HG03354 (cell line): Measurements from ENCODE around the gene YY2.
"Not testable (repeated sequence)": the region's sequence is repeated elsewhere in the genome, so short reads cannot be mapped to it uniquely, and the experiment has no call there.

Source experiments
- ATAC-seq: cut with Tn5 transposase; IDR thresholded peaks from one replicate; pipeline ENCODE4 v1.9.1; 2021; ENCODE audit warnings: mild to moderate bottlenecking; ENCODE audit not compliant: unreplicated experiment, poor library complexity, severe bottlenecking

The YY2 gene

DNA sequence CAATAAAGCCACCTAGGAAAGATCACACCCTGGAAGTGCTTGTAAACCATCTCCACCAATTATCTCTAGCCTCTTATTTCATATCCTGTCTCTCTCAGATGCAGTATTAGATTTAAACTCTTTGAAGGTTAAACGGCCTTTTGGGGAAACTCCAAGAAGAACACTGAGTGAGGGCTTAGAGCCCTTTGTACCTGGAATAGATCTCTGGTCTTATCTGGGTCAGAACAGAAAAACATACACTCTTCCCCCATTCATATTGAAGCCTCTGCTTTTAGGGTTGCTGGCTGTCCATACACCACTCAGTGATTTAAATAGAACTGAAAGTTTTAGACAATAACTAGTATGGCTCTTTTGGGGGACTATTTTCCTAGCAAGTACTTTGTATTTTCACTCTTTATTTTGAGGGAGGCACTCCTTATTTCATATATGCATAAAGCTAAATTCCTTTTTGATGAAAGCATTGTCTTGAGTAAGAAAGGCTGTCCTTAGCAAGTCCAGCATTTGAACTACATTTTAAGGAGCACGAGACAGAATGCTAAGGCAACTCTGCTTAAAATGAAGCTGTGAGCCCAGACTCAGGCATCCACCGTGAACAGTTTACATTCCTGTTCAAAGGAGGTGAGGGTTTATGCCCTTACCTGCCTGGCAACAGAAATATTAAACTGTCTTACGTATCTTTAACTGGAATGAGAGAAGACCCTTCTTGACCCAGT is 17.4 kb downstream of the YY2 start:
- no peak for ATAC-seq

DNA sequence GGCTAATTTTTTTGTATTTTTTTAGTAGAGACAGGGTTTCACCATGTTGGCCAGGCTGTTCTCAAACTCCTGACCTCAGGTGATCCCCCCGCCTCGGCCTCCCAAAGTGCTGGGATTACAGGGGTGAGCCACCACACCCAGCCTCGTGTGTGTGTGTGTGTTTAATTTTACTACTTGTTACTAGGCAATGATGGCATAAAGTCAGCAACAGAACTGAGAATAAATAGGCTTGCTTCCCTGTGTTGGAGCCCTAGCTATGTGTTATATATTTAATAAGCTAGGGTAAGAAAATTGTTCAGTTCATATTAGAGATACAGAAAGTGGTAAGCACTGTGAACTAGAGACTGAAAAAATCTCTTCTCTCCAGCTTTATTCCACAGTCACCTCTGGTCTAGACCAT is 18.4 kb downstream of the YY2 start:
- ATAC-seq = not testable (repeated sequence)

DNA sequence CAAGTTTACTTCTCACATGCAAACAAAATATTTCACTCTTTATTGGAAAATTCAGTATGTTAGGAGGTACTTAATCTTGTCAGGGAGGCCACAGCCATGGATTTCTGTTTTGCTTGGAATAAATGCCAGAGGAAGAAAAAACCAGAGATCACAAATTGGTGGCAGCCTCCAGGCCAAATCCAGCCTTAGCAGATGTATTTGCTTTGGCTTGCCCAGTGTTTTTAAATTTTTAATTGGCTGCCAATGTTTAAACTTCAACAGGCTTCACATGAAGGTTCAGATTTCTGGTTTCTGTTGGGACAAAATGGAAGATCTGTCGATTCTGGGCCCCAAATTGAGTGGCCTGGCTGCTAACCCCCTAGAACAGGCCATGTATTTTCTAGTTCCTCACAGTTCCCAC is 19.2 kb downstream of the YY2 start:
- ATAC-seq = no peak

DNA sequence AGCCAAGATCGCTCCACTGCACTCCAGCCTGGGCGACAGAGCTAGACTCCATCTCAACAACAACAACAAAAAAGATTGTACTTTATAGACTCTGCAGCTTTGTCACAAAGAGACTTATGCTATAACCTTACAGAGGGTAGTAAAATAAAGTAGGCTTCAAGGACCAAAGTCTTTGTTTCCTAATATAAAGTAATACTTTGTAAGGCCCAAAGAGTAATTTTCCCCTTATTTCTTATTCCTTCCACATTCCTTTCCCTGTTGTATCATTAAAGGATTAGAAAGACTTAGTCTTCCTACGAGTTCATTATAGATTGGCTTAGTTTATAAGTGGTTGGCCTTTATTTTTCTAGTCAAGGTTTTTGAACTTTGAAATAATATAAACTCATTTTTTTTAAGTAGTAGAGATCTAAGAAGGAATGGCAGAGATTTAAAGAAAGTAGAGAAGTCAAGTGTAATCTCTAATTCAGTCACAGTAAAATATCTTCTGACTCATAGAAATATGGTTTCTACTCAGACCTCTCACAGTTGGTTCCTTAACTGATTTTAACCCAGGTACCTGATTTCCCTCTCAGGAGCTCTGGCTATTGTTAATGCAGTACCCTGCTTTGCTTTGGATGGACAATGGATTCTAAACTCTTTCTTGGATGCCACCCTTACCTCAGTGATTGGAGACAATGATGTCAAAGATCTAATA is 26.2 kb downstream of the YY2 start:
- ATAC-seq = no peak

DNA sequence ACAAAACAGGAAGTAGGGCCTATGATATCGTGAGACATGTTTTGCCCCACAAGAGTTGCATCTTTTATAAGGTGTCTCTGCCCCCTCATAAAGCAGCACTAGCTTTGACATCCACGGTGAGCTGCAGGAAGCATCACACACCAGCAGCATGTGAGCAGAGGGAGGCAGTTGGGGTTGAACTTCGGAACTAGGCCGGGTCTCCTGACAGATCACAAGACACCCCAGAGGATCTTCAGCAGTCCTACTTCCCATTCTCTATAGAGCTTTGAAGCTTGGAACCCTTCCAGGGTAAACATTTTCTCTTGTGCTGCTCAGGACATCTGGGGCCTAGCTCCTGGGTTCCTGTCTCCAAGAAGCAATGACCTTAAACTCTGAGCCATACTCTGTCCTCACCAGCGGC is 27.5 kb downstream of the YY2 start:
- no peak for ATAC-seq

DNA sequence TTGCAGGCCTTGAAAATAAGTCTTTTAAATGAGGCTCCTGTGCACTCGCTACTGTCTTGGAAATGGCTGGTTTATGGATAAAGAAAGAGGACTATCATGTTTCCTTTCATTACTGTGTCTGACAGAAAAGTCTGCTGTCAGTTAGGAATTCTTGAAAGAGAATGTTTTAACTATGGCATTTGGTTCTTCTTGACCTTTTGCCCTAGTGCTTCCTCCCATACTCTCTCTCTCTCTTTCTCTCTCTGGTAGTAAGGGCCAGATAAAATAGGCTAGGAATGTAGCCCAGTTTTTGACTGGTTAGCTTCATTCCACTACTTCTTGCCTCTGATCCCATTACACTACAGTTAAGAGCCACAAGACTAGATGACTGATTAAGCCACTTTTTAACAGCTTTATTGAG is 29.8 kb downstream of the YY2 start:
- no peak for ATAC-seq

DNA sequence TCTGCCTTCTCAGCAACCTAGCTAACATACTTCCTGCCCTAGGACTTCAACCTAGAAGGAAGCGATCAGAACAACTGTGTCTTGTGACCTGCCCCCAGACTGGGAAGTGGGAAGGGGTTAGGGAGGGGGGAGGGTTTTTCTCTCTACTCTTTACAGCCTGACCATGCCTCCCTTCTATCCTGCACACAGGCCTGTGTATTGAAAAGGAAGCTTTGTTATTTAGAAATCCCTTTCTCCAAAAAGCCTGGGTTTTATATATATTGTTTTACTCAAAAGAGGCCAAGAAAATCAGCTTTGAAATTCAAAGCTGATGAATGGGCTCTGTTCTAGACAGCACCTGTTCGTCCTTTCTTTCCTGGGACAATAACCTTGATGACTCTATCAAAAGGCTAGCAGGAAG is 49.5 kb downstream of the YY2 start:
- ATAC-seq = no peak

DNA sequence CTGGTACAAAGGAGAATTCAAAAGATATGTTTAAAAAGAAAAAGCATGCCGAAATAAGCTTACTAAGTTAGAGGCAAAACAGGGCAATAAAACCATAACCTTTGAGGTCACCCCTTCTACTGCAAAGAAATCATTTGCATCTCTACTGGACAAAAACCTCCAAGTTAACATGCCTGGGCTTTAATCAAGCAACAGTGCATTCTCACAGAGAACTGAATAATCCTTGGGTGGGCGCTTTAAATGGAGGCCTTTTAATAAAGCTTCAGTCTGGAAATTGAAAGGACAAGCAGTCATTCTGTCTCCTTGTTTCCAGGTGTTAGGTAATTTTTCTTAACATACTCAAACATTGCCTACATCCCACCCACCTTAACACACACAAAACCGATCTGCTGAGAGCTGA is 50.2 kb downstream of the YY2 start:
- ATAC-seq = no peak

DNA sequence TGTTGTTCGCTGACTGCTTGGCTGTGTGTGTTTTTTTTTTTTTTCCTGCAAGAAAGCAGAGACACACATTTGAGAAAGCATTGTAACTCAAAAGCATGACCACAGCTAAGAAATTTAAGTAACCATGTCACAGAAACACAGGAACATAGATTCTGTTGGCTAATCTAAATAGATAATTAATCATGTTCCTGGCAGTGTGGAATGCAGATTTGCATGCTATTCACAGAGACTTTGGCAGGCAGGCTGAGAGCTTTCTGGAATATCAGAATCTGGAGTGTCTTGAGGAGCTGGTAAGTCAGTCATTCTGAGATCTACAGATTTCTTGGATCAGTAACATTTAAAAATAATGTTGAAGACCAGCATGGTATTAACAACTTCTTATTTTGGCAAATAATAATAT is 51.5 kb downstream of the YY2 start:
- no peak for ATAC-seq
